GM18519 (cell line): ENCODE data around the gene C2orf15.
A peak's percentile ranks its signal among the peaks of the same experiment; 100 is the strongest.
"Not testable (repeated sequence)": the region's sequence is repeated elsewhere in the genome, so short reads cannot be mapped to it uniquely, and the experiment has no call there.

Experiments
- ATAC-seq: cut with Tn5 transposase; IDR thresholded peaks from one replicate; pipeline ENCODE4 v1.9.1; 2021; ENCODE audit warnings: mild to moderate bottlenecking, moderate library complexity; ENCODE audit not compliant: unreplicated experiment, low FRiP score

C2orf15 gene

GRCh38 chr2:99141110-99142108 is at the start of gene C2orf15:
TSS of gene C2orf15 (plus strand) at chr2:99141707. CDS start at chr2:99150559, 8,852 bp downstream.
- ATAC-seq, result peak; percentile 72

- ATAC-seq, result no peak
These were observed 44.8 kb upstream of the C2orf15 start for GRCh38 chr2:99096728-99097127.

- ATAC-seq, result no peak
These were observed 39.8 kb upstream of the C2orf15 start for GRCh38 chr2:99101697-99102096.

GRCh38 chr2:99104006-99104405 is 37.5 kb upstream of the C2orf15 start:
- ATAC-seq, result no peak

GRCh38 chr2:99106913-99107312 is 34.6 kb upstream of the C2orf15 start:
- ATAC-seq, result no peak

GRCh38 chr2:99111236-99111635 is 30.3 kb upstream of the C2orf15 start:
- ATAC-seq, result no peak

GRCh38 chr2:99111945-99112344 is 29.6 kb upstream of the C2orf15 start:
- no peak for ATAC-seq

- ATAC-seq, result no peak
These were observed 28.9 kb upstream of the C2orf15 start for GRCh38 chr2:99112617-99113016.

- ATAC-seq, result no peak
These were observed 13.5 kb upstream of the C2orf15 start for GRCh38 chr2:99127981-99128380.

- ATAC-seq, result not testable (repeated sequence)
These were observed 6.4 kb upstream of the C2orf15 start for GRCh38 chr2:99135044-99135556.

GRCh38 chr2:99139003-99139402 is 2.5 kb upstream of the C2orf15 start:
- ATAC-seq, result no peak

- no peak for ATAC-seq
These were observed 1.2 kb upstream of the C2orf15 start for GRCh38 chr2:99140056-99140859.

- ATAC-seq, result peak; percentile 3
These were observed 722 bp upstream of the C2orf15 start for GRCh38 chr2:99140860-99141109.

- ATAC-seq, result no peak
These were observed 9.2 kb downstream of the C2orf15 start for GRCh38 chr2:99150706-99151105.

GRCh38 chr2:99152199-99152895 is 10.8 kb downstream of the C2orf15 start:
- ATAC-seq, result no peak

- ATAC-seq, result no peak
These were observed 12.6 kb downstream of the C2orf15 start for GRCh38 chr2:99153921-99154604.

- ATAC-seq, result peak; percentile 88
These were observed 13.4 kb downstream of the C2orf15 start, which contains the start of the genes LIPT1 and TSGA10 for GRCh38 chr2:99154643-99155536. TSS of gene LIPT1 (plus strand) at chr2:99154967. CDS start at chr2:99161958, 6,991 bp downstream. TSS of gene TSGA10 (minus strand) at chr2:99154942. CDS start at chr2:99109439, 45,503 bp downstream.

- ATAC-seq, result no peak
These were observed 15.4 kb downstream of the C2orf15 start for GRCh38 chr2:99156891-99157290.

GRCh38 chr2:99158599-99158998 is 17.1 kb downstream of the C2orf15 start:
- no peak for ATAC-seq
